Astrocyte of the hippocampus (primary cell): ENCODE data around the gene DLG2.
A peak's percentile ranks its signal among the peaks of the same experiment; 100 is the strongest.

ENCODE experiments used
- DNase-seq: peaks from one replicate; pipeline ENCODE4 v3.0.0; 2011; ENCODE audit warnings: low read depth, low spot score

The DLG2 gene

DNA sequence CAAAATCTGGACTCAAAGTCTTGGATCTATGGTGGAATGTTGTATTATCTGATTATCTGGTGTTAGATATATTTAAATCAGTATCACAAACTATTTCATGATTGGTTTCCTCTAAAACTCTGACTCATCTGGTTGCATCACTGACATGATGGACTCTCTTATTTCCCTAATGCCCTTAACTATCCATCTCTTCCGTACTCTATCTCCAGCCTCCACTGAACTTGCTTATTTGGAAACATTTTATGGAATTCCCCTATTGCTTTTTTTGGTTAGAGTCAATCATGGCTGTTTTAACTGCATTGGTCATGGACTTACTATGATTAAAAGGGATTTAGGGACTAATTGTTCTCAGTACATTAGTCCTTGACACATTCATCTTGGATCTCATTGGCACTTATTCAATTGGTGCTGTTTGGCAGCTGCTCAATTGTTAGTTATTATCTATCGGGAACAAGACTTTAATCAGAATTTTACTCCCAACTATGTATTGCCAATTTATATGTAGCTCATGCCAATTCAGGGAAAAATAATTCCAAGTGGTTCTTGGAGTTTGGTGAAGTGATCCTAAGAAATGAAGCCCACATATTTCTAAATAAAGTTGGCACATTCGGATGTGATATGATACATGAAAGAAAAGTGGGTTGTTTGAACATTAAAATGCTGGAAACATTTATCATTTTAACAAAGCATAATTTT, 1399.0 kb downstream of the DLG2 start:
- DNase-seq, result no peak

DNA sequence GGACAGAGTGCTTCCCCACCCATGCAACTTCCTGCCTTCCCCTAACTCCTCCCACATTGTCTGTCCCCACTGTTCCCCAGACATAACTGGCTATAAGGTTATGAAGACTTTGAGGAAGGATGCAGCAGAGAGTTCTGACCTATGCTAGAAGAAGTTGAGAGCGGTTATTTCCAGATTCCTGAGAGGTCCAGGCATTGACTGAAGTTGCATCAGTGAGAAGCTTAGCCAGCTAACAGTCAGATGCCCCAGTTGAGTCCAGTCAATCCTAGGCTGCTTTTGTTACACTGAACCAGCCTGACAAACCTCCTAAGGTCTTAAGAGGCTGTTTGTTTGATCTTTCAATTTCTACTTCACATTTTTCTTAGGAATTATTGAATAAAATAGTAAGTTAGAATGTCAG, 1403.1 kb downstream of the DLG2 start:
- DNase-seq, result no peak

DNA sequence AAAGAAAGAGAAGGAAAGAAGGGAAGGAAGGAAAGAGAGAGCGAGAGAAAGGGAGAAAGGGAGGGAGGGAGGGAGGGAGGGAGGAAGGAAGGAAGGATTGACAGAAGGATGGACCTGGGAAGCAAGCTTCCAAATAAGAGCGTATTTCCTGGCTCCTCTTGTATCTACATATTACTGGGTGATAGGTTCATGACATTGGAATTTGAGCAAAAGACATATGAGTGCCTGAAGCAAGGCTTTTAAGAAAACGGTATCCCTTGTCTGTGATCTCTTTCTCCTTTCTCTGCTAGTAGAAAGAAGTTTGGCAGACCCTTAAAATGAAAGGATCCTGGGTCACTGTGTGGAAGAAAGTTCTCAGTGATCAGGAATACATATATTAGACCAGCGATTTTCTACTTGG, 1408.8 kb downstream of the DLG2 start:
- no peak for DNase-seq

DNA sequence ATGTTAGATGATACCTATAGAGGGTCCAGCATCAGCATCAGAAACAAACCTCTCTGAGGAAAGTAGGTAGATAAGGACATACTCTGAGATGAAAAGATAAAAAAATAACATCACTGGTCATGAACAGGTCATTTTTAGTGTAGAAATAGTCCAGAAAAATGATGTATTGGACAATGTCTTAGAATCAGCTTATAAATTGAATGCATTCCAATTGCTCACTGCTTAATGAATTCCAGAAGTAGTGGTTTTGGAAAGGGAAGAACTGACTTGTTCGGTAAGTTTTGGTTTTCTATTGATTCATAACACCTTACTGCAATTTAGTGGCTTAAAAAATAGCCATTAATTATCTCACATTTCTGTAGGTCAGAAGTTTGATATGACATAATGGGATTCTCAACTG, 1411.5 kb downstream of the DLG2 start:
- no peak for DNase-seq

DNA sequence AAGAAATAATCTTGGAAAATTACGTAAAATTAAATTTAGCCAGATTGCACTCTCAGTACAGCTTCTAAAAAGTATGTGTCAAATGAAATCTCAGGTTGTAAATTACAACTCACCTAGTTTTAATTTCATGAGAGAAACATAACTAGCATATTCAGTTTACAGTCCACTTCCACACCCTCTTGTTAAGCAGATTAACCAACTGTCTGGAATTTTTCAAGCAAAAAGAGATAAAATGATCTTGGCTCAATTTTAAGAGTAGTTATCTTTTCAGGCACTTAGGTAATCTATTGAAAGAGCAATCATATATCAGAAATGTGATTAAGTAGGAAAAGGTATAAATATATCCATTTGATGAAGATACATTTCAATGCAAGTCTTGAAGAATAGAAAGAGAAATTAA, 1412.6 kb downstream of the DLG2 start:
- DNase-seq, result no peak

GRCh38 chr11:84212468-84213390, 1414.4 kb downstream of the DLG2 start:
- peak; percentile 12 for DNase-seq

- no peak for DNase-seq
Observed at GRCh38 chr11:84211896-84212295, 1415.2 kb downstream of the DLG2 start.

- no peak for DNase-seq
Observed at GRCh38 chr11:84194696-84195095, 1432.4 kb downstream of the DLG2 start.

DNA sequence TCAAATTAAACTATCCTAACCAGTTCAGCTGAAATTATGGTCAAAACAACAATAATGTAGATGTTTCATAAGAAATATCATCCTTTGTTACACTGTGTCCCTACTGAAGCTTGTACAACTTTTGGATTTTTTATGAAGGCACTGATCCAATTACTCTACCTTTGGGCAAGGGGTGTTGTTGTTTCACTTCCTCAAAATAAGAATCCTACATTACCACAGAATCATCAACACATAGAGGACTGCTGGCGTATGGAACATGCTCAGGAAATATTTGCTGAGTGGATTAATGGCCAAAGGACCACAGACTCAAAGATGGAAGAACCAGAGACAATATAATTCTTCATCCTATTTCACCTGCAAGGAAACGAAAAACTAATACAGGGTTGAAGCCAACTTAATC, 1433.4 kb downstream of the DLG2 start:
- no peak for DNase-seq

DNA sequence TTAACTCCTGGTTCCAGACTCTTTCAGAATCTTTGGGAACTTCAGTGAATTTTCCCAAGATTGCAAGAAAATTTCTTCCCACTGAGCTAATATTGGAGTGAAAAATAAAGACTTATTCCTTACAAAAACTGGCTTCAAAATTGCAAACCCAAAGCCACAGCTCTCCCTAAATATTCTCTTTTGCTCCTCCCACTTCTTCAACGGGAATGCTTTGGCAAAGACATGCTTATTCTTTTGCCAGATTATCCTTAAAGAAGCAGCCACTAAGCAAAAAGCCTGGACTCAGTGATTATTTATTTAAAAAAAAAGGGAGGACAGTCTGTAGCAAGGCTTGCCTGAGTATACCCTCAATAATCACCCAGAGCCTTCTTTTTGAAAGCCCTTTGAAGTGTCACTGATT, 1438.6 kb downstream of the DLG2 start:
- no peak for DNase-seq

DNA sequence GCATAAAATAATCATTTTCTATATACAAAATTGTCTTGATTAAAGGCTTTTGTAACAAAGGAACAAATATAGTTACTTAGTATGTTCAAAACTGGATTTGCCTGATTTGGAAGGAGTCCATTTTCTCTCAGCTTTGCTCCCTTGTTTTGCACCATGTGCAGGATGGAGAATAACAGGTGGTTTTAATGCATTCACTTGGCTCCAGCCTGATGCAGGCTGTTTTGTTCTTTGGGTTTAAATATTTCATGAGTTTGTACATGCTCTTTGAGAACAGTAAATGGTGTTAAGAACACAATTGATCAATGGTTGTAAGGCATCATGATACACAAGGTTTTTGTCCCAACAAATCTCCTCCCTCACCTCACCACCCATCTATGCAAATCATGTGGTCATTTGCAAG, 1454.1 kb downstream of the DLG2 start:
- no peak for DNase-seq

DNA sequence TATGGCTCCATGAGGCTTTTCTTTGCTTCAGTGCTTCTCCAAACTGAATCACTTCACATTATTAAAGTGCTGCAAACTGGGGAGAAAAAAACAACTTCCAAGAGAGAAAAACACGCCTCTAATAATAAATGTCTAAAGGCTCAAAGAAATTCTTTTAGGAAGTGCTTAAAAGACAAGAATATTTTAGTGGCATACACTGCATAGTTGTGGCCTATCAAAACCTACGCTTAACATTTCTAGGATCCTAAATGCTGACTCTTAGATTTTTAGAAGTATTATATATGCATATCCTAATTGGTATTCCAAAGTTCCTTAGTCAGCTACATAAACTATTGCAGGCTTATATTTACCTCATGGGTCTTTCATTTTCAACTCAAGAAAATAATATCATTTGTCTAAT, 1462.0 kb downstream of the DLG2 start:
- DNase-seq, result peak; percentile 69

DNA sequence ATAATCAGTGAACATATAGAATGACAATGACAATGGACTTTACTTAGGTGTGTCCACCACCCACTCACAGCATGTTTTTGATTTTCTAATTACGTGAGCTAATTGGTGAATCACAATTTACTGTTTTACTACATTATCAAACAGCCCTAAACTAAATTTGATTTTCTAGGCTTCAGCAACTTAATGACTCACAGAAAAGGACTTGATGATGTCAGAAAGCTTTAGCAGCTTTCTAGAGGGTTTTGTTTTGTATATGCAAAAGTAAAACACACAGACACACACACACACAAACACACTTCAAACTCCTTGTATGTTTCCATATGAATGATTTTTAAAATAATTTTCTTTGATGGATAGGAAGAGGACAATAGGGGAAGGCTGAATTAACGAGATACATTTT, 1462.4 kb downstream of the DLG2 start:
- no peak for DNase-seq

DNA sequence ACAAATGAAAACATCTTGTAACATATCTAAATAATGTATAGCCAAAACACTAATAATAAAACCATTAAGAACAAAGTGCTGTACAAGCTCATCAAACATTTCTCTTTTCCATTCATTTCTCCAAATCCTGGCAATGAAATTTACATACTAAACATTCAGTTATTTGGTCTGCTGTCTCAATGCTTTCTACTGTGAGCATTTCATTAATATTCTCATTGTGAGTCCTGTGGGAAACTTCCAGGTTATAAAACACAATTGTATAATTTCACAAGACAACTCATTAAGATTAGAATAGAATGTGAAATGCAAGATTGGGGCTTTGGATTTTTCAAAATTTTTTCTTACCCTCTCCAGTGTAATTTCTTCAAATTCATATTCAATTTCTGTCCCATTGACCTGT, 1464.0 kb downstream of the DLG2 start:
- DNase-seq, result no peak

GRCh38 chr11:84157639-84158038, 1469.5 kb downstream of the DLG2 start:
- DNase-seq, result no peak

- DNase-seq, result no peak
Observed at GRCh38 chr11:84146826-84147225, 1480.3 kb downstream of the DLG2 start.

GRCh38 chr11:84145616-84146185, 1481.4 kb downstream of the DLG2 start:
- no peak for DNase-seq

DNA sequence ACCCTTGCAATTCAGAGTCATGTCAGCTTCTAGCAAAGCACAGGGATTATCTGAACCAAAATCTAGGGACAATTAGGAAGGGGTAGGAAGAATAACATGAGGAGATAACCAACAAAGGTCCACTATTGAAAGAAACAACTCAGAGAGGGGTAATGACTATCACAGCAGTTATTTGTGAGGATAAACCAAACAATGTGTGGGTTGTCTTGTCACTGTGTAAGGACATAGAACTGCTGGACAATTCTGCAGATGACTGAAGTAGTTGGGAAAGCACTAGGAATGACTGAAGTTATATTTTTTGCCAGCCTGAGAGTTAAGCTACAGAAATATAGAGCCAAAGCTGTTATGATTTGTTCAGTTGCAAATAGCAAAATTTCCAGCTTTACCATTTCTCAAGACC, 1482.6 kb downstream of the DLG2 start:
- no peak for DNase-seq

GRCh38 chr11:84142411-84142810, 1484.7 kb downstream of the DLG2 start:
- no peak for DNase-seq

- DNase-seq, result peak; percentile 27
Observed at GRCh38 chr11:84140386-84141169, 1486.6 kb downstream of the DLG2 start.

DNA sequence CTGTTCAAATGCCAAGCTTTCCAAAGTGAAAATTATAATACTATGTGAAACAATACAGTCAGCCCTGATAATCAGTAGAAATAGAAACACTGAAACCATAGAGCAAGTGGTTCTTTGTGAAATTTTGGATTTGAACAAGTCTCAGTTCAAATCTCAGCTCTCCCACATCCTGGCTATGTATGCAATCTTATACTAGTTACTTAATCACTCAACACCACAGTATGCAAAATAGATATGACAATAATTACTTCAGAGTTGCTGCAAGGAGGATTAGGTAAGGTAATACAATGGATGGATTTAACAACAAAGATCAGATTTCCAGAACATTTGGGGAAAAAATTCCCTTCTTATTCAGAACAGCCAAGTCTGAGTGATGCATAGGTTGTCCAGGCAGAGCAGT, 1489.2 kb downstream of the DLG2 start:
- no peak for DNase-seq

GRCh38 chr11:84137505-84137904, 1489.6 kb downstream of the DLG2 start:
- DNase-seq, result no peak
